HG02981 (cell line): Measurements from ENCODE around the gene LGALS13.

Experiments
- ATAC-seq: cut with Tn5 transposase; IDR thresholded peaks from one replicate; pipeline ENCODE4 v1.9.1; 2021; ENCODE audit warnings: mild to moderate bottlenecking, moderate library complexity; ENCODE audit not compliant: unreplicated experiment

Gene LGALS13, protein sequence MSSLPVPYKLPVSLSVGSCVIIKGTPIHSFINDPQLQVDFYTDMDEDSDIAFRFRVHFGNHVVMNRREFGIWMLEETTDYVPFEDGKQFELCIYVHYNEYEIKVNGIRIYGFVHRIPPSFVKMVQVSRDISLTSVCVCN

DNA sequence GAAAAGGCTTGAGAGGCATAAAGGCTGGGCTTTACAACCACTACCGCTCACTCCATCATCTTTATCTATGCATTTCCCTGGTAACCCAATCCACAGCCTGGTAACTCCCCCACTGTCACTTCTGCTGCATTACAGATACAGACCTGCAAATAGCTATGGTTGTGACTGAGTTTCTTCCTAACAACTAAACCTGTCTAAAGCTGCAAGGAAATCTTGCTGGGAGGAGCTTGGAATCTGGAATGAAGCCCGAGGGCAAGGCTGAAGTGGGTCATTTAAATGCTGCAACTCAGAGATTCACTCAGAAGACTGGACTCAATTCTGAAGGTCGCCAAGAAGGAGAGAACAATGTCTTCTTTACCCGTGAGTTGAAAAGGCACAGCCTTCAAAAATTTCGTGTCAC lies at the start of gene LGALS13:
Gene LGALS13 (plus strand): TSS at position 301 of the 400 bp plus-strand sequence. CDS start 45 bp downstream, at position 346.
- ATAC-seq, result no peak

DNA sequence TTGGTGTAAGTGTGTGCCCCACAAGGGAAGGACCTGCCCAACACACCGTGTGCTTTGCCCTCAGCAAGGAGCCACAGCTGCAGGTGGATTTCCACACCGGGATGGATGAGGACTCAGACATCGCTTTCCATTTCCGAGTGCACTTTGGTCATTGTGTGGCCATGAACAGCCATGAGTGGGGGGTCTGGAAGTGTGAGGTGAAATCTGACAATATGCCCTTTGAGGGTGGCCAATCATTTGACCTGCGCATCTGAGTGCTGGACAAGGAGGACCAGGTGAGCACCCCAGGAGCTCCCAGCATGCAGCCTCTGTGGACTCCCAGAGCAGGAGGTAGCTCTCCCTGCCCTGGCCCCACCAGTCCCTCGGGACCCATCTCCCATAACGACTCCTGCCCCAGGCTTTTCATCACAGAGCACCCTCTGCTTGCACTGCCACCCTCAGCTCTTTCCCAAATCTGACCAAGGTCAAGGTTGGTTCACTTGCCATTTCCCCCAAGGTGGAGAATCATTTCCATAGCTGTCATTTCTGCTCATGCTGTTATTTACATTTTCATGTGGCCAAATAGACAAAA lies 49.2 kb upstream of the LGALS13 start:
- ATAC-seq, result no peak

DNA sequence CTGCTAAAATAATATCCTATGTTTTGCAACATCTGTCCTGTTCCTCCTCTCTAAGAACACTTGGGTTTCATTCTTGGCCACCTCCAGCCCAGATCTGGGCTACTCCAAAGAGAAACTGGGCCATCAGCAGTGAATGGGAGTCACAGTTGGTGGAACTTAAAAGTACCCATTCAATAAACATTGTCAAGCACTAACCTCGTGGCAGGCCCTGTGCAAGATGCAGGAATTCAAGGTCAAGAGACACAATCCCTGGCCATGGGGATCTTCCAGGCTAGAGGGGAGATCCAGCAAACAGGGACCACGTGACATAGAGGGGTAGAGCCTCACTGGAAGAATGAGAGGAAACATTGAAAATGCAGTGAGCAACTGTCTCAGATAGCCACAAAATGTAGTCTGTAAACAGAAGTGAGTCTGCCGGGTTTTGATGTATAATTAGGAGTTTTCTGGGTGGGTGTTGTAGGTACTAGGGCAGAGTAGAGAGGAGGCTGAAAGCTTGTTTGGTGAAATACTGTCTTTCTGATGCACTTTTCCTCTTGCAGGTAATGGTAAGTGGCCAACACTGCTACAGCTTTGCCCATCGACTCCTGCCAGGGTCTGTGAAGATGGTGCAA lies 47.5 kb upstream of the LGALS13 start:
- no peak for ATAC-seq

DNA sequence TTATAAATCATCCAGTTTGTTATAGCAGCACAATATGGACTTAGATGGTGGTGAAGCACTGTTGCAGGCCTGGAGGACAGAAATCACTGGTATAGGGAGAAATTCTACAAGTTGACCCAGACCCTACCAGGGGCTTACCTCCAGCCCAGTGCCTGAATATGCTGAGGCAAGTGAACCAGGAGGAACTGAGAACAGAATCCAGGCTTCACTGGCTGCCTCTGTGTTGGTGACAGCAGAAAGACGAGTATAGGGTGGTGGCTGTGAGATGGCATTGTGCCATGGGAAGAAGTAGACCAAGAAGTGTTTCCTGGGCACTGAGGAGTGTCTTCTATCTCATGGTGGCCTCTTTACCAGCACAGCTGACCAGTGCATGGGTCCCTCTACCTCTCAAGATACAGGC lies 46.4 kb upstream of the LGALS13 start:
- ATAC-seq, result no peak

DNA sequence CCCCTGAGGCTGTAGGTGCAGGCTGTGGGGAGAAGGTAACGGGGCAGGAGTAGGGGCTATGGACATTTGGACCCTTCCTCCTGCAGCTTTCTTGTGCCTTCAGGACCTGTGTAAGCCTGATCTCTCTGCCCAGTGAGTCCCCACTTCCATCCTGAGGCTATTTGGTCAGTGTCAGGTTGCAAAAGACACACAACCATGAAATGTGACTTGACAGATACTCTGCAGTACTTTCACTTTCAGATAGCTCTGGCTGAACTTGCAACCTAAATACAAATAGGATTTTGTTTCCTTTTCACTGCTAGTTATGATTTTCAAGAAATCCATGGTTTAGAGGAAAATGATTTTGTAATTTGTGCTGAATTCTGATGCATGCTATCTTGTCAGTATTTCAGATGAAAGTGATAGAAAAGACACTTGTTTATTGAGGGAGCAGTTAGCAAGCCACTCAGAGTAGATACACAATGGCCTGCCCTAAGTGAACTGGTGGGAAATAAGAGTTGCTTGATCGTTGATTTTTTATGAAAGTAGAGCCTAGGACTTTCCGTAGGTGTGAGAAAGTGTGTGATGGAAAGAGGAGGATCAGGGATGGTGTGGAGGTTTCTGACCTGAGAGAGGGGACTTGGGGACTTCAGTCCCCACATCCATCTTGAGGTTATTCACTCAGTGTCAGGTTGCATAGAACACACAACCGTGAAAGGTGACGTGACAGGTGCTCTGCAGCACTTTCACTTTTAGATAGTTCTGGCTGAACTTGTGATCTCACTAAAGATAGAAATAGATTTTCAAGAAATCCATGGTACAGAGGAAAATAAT lies 44.3 kb upstream of the LGALS13 start:
- ATAC-seq, result no peak

DNA sequence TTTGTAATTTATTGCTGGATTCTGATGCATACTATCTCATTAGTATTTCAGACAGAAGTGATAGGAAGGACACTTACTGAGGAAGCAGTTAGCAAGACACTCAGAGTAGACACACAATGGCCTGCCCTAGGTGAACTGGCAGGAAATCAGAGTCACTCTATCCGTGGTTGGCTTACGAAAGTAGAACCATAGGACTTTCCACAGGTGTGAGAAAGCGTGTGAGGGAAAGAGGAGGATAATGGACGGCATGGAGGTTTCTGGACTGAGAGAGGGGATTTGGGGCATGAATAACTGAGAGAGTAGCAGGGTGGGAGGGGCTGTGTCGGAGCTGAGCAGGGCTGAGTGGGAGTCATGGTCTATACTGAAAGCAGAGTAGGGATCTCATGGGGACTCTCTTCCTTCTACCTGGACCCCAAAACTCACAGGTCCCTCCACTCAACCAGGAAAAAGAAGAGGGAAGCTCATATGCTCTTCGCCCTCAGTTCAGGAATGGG lies 43.7 kb upstream of the LGALS13 start:
- no peak for ATAC-seq

DNA sequence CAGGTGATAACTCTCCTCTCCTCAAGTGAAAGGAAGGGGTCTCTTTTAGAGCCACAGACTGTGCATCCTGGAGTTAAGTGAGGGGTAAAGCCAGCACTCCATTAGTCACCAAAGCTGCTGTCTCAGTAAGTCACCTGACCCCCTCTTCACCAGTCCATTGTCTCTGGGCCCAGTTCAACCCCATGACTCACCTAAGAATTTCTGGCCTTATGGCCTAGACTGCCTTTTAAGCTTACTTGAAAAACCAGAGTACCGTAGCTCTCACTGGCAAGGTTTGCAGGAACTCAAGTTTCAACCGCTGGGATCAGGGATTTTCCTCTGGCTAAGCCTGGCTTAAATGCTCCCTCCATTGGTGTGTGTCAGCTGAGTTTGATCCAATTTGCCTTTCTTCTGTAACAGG lies 38.9 kb upstream of the LGALS13 start:
- ATAC-seq, result no peak

DNA sequence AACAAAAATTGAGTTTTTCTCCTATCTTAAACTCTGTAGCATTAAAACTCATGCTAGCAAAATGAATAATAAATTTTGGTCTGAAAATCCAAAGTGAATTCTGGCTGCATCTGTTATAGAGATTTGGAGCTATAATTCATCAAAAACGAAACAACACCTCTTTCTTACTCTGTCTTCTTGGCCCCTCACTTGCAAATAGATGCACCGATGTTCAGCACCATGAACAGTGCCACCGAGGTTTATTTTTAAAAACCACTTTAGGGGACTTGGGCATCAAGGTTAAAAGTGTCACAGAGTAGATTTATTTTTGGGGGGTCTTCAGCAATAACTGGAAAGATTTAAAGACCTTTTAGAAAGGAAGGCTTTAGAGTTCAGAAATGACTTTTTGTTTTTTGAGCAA lies 36.3 kb upstream of the LGALS13 start:
- no peak for ATAC-seq

DNA sequence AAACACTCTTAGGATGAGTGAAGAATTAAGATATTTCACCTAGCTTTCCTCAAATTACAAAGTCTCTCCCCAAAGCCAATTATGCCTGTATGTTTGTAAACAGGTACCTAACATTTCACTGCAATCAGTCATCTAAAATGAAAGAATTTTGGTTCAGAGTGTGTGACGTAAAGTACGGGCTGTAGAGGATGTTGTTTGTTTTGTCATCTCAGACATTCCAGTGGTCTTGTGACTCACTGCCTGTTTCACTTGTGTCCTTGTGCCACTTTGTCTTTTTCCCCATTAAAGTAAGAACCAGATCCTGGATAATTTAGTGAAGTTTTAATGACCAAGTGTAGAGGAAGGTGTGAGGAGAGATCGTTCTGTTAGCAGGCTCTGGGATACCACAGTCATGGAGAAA lies 33.7 kb upstream of the LGALS13 start:
- ATAC-seq, result no peak

DNA sequence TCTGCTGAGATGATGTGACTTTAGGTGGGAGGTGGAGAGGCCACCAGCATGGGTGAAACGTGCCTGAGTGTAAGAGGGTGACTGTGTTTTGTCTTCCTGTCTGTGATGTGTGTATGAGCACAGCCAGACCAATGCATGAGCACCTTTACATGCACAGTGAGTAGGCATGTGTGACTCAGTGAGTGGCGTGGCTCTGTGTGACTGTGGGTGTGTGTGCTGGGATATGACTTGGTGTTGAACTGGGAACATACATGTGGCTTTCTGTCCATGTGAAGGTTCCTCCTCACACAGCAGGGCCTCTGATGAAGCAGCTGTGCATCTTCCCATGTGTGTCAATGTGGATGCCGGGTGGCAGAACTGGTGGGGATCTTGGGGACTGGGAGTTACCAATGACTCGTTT lies 19.9 kb upstream of the LGALS13 start:
- ATAC-seq, result no peak

DNA sequence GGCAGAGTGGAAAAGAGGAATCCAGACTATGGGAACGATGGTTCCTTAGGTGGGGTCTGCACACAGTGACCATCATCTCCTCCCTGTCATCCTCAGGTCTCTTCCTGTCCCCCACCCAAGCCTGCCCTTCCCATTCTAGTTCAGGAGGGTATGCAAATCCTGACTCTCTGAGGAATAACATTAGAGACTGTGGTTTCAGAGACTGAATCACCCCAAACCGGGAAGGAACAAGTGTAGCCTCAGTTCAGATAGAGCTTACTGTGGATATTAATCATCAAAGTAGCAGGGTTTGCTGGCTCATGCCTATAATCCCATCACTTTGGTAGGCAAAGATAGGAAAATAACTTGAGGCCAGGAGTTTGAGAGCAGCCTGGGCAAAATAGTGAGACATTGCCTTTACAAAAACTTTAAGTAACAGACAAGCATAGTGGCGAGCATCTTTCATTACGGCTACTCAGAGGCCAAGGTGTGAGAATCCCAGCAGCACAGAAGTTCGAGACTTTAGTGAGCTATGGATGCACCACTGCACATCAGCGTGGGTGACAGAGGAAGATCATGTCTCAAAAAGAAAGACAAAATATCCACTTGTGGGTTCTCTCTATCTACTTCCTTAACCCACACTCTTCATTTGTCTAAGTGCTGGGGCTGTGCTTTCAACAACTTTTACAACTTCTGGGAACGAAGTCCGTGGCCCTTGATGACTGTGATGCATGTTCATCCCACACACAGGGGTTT lies 19.3 kb upstream of the LGALS13 start:
- no peak for ATAC-seq

DNA sequence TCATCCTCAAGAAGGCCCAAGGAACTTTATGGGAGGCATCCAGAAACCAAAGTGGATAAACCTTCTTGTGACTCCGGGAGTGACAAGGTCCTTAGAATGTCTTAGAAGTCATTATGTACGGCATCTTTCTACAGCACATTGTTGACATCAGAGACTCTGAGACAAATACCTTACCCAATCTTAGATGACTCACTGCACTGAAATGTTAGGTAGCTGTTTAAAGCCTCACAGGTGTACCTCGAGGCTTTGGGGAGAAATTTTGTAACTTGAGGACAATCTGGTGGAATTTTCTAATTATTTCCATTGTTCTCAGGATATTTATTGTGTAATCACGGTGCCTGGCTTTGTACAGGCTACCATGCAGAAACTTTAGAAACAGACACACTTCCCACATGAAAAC lies 14.8 kb upstream of the LGALS13 start:
- no peak for ATAC-seq

DNA sequence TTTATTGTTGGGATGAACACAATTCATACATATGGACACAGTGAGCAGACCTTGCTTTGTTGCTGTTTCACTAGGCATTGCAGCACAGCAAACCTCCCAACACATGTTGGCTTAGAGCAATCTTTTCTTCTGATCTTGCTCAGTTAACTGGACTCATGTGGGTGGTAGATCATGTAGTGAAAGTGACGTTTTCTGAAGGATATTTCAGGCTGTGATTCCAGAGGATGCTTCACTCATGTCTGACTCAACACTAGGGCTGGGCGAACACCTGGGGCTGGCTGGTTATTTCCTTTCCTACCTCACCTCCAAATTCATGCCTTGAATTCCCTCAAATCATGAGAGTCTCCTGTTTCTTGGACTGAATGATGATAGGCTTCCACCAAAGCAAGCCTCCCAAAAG lies 14.3 kb upstream of the LGALS13 start:
- ATAC-seq, result no peak

DNA sequence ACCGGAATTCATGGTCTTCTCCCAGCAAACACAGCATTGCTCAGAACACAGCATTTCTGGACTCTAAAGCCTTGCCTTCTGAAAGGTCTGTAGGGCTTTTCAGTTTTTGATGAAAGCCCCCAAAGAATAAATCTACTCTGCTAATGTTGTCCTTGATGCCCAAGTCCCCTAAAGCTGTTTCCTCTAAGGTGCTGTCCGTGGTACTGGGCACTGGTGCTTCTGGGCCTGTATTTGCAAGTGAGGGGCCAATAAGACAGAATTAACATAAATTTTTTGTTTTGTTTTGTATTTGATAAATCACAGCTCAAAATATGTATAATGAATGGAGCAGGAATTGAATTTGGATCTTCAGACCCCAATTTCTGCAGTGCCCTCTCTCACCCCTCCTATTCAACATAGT lies 12.1 kb upstream of the LGALS13 start:
- no peak for ATAC-seq

DNA sequence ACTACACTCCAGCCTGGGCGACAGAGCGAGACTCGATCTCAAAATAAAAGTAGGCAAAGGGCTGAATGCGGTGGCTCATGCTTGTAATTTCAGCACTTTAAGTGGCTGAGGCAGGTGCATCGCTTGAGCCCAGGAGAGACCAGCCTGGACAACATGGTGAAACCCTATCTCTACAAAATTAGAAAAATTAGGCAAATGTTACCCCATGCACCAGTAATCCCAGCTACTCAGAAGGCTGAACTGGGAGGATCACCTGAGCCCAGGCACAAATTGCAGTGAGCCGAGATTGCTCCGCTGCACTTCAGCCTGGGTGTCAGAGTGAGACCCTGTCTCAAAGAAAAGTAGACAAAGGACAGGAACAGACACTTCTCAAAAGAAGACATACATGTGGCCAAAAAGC lies 9.9 kb upstream of the LGALS13 start:
- no peak for ATAC-seq

DNA sequence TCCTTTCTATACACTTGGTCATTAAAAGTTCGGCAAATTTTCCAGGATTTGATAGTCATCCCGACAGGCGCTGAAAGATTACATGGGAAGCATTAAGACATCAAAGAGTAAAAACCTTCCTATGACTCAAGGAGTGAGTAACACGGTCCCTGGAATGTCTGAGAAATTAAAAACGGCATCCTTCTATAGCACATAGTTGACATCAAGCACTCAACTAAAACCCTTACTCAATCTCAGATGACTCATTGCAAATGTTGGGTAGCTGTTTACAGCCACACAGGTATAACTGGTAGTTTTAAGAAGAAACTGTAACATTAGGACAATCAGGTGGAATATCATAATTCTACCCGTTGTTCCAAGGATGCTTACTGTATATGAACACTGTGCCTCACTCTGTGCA lies 6.4 kb upstream of the LGALS13 start:
- no peak for ATAC-seq

DNA sequence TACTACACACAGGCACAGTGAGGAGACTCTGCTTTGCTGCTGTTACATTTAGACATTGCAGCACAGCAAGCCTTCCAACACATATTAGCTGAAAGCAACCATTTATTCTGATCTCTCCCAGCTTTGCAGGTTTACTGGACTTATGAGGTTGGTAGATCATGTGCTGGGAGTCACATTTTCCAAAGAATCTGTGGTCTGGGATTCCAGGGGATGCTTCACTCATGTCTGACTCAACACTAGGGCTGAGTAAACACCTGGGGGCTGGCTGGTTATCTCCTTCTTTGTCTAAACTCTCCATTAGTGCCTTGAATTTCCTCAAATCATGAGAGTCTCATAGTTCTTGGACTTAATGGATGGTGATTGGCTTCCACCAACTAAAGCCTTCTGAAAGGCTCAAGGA lies 5.4 kb upstream of the LGALS13 start:
- ATAC-seq, result no peak

DNA sequence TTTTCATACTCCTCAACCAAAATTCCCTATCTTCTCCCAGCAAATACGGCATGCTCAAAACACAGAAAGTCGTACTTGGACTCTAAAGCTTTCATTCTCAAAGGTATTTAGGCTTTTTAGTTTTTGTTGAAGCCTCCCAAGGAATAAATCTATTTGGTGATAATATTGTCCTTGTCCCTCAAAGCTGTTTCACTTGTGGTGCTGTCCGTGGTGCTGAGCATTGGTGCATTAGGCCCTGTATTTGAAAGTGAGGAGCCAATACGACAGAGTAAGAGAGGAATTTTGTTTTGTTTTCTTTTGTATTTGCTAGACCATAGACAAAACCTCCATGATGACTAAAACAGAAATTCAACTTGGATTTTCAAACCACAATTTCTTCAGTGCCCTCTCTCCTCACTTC lies 3.2 kb upstream of the LGALS13 start:
- no peak for ATAC-seq

DNA sequence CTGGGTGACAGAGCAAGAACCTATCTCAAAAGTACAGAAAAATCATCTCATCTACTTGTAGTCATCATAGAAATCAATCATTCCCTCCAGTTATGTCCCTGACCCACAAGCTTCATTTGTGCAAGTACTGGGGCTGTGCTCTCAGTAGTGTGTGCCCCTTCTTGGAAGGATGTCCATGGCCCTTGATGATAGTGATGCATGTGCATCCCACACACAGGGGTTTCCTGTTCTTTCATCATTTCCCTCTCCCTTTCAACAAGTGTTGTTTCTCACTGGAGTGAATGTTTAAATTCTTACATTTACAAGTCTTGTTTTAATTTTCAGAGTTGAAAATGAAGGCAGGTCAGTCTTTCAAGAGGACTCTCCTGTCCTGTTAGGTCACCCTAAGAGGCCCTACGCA lies 1.5 kb downstream of the LGALS13 start:
- no peak for ATAC-seq

DNA sequence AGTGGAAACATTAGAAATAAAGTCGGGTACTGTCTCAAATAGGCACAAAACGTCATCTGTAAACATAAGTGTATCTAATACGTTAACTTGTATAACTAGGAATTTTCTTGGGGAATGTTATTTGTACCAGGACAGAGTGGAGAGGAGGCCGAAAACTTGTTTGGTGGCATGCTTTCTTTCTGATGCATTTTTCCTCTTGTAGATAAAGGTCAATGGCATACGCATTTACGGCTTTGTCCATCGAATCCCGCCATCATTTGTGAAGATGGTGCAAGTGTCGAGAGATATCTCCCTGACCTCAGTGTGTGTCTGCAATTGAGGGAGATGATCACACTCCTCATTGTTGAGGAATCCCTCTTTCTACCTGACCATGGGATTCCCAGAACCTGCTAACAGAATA lies 4.7 kb downstream of the LGALS13 start:
- no peak for ATAC-seq

DNA sequence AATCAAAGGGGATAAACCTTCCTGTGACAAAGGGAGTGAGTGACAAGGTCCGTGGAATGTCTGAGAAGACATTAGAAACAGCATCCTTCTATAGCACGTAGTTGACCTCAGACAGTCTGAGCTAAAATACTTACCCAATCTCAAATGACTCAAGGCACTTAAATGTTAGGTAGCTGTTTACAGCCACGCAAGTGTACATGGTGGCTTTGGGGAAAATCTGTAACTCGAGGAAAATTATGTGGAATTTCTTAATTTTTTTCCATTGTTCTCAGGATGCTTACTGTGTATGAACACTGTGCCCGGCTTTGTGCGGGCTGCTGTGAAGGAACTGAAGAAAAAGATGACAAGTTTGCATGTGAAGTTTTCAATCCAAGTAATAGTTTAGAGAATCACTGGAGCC lies 5.2 kb downstream of the LGALS13 start:
- ATAC-seq, result no peak
